ENCODE measurements around the gene GLYATL2. TPM values are rescaled to one million over a fixed set of nuclear protein-coding genes. Genes with fewer than 3 reads are reported as not detected.

Gene GLYATL2
- total RNA-seq, 1 experiment from 2014 or later = not detected

- Histone ChIP-seq H3K27me3 (ENCODE audit: control insufficient read depth, insufficient read depth, low read length) (no peaks in the 10 kb centered on the region), H3K36me3 (ENCODE audit: control insufficient read depth, insufficient read depth, low read length) (no peaks in the 10 kb centered on the region), H3K9me3 (ENCODE audit: control insufficient read depth, insufficient read depth, low read depth, low read length) (no peaks in the 10 kb centered on the region), H3K4me1 (ENCODE audit: control insufficient read depth, insufficient read depth, low read length) (no peaks in the 10 kb centered on the region), H3K4me3 (ENCODE audit: low read depth in 2 of 2, low read length in 2 of 2) (no peak overlapping the region), H3K27ac (ENCODE audit: low read length) (no peak overlapping the region)
- in situ Hi-C loops (cut with HindIII; ENCODE audit: low pct_unique_long_range_greater_than_20kb, low sequenced_read_pairs) = no loop called here
- no peak for ATAC-seq
- DNase-seq (ENCODE audit: low read depth, low spot score) = no peak
- no TSS peak for BruUV-seq (replicated peaks)
- ChIA-PET CTCF (no interaction called here), POLR2A (no interaction called here)
- TF ChIP-seq REST (IDR thresholded peaks at IDR 0.05; ENCODE audit: insufficient read depth in 1 of 2, low read depth in 2 of 2, low read length in 1 of 2) (no peak), CTCF (IDR thresholded peaks at IDR 0.05) (no peak), TCF7L2 (IDR thresholded peaks at IDR 0.05; ENCODE audit: low read depth, low read length) (no peak), SIN3A (IDR thresholded peaks at IDR 0.05; ENCODE audit: borderline replicate concordance, insufficient read depth, low read depth, low read length) (no peak), POLR2AphosphoS5 (IDR thresholded peaks at IDR 0.05; ENCODE audit: low read depth, low read length) (no peak)
- intact Hi-C loops (cut with micrococcal nuclease; ENCODE audit: unreplicated experiment) = no loop called here
Measured at GRCh38 chr11:58856806-58857205, 12.3 kb upstream of the GLYATL2 start.

GRCh38 chr11:58845386-58845785 is 882 bp upstream of the GLYATL2 start:
- no peak for TF ChIP-seq TCF7L2 (IDR thresholded peaks at IDR 0.05; ENCODE audit: low read depth, low read length)
- TF ChIP-seq CTCF (IDR thresholded peaks at IDR 0.05) = no peak
- TF ChIP-seq POLR2AphosphoS5 (IDR thresholded peaks at IDR 0.05; ENCODE audit: low read depth, low read length) = no peak
- no peak for TF ChIP-seq REST (IDR thresholded peaks at IDR 0.05; ENCODE audit: insufficient read depth in 1 of 2, low read depth in 2 of 2, low read length in 1 of 2)
- no peak for TF ChIP-seq SIN3A (IDR thresholded peaks at IDR 0.05; ENCODE audit: borderline replicate concordance, insufficient read depth, low read depth, low read length)
- Histone ChIP-seq H3K27me3 (ENCODE audit: control insufficient read depth, insufficient read depth, low read length) (no peaks in the 10 kb centered on the region), H3K4me3 (ENCODE audit: low read depth in 2 of 2, low read length in 2 of 2) (no peak overlapping the region), H3K27ac (ENCODE audit: low read length) (no peak overlapping the region), H3K4me1 (ENCODE audit: control insufficient read depth, insufficient read depth, low read length) (no peaks in the 10 kb centered on the region), H3K9me3 (ENCODE audit: control insufficient read depth, insufficient read depth, low read depth, low read length) (no peaks in the 10 kb centered on the region), H3K36me3 (ENCODE audit: control insufficient read depth, insufficient read depth, low read length) (no peaks in the 10 kb centered on the region)
- ChIA-PET POLR2A (no interaction called here), CTCF (no interaction called here)
- in situ Hi-C loops (cut with HindIII; ENCODE audit: low pct_unique_long_range_greater_than_20kb, low sequenced_read_pairs) (no loop called here), intact Hi-C loops (cut with micrococcal nuclease; ENCODE audit: unreplicated experiment) (no loop called here)
- no peak for ATAC-seq
- no peak for DNase-seq (ENCODE audit: low read depth, low spot score)
- no TSS peak for BruUV-seq (replicated peaks)
